ENCODE measurements around the gene ADGRE3. TPM values are rescaled to one million over a fixed set of nuclear protein-coding genes. Genes with fewer than 3 reads are reported as not detected.

Gene ADGRE3
- total RNA-seq, 1 donor from 2014 or later = not detected

GRCh38 chr19:14661372-14661924, 13.2 kb downstream of the ADGRE3 start:
- Histone ChIP-seq H3K4me3 (ENCODE audit: low read depth, low read length) (no peak overlapping the region), H3K36me3 (ENCODE audit: control insufficient read depth, insufficient read depth, low read length) (no peaks in the 10 kb centered on the region), H3K27me3 (ENCODE audit: control insufficient read depth, insufficient read depth, low read length) (no peaks in the 10 kb centered on the region)
- TF ChIP-seq, protein P1, sequence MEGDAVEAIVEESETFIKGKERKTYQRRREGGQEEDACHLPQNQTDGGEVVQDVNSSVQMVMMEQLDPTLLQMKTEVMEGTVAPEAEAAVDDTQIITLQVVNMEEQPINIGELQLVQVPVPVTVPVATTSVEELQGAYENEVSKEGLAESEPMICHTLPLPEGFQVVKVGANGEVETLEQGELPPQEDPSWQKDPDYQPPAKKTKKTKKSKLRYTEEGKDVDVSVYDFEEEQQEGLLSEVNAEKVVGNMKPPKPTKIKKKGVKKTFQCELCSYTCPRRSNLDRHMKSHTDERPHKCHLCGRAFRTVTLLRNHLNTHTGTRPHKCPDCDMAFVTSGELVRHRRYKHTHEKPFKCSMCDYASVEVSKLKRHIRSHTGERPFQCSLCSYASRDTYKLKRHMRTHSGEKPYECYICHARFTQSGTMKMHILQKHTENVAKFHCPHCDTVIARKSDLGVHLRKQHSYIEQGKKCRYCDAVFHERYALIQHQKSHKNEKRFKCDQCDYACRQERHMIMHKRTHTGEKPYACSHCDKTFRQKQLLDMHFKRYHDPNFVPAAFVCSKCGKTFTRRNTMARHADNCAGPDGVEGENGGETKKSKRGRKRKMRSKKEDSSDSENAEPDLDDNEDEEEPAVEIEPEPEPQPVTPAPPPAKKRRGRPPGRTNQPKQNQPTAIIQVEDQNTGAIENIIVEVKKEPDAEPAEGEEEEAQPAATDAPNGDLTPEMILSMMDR (IDR thresholded peaks at IDR 0.05; ENCODE audit: insufficient read depth, low read length, severe bottlenecking) = no peak
- no peak for DNase-seq (ENCODE audit: low read depth)
- no peak for FAIRE-seq

- Histone ChIP-seq H3K4me3 (ENCODE audit: low read depth, low read length) (no peak overlapping the region), H3K36me3 (ENCODE audit: control insufficient read depth, insufficient read depth, low read length) (no peaks in the 10 kb centered on the region), H3K27me3 (ENCODE audit: control insufficient read depth, insufficient read depth, low read length) (no peaks in the 10 kb centered on the region)
- no peak for DNase-seq (ENCODE audit: low read depth)
- no peak for FAIRE-seq
- TF ChIP-seq, protein P1 (IDR thresholded peaks at IDR 0.05; ENCODE audit: insufficient read depth, low read length, severe bottlenecking) = no peak
Measured at GRCh38 chr19:14659874-14660489, 14.7 kb downstream of the ADGRE3 start.

DNA sequence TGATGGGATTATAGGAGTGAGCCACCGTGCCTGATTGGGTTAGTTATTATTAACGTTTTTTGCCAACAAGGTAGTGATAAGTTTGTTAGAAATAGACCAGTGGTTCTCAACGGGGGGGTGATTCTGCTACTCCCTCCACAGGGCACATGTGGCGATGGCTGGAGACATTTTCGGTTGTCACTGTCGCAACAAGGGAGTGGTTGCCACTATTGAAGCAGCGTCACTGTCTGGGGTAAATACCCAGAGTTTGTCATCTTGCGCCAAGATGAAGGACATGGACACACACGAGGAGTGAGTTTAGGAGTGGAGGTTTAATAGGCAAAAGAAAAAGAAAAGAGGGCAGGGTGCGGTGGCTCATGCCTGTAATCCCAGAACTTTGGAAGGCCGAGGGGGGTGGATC, 18.9 kb downstream of the ADGRE3 start:
- FAIRE-seq (no peak), DNase-seq (ENCODE audit: low read depth) (no peak)
- Histone ChIP-seq H3K4me3 (ENCODE audit: low read depth, low read length) (no peak overlapping the region), H3K27me3 (ENCODE audit: control insufficient read depth, insufficient read depth, low read length) (no peaks in the 10 kb centered on the region), H3K36me3 (ENCODE audit: control insufficient read depth, insufficient read depth, low read length) (no peaks in the 10 kb centered on the region)
- TF ChIP-seq, protein P1 (IDR thresholded peaks at IDR 0.05; ENCODE audit: insufficient read depth, low read length, severe bottlenecking) = no peak

DNA sequence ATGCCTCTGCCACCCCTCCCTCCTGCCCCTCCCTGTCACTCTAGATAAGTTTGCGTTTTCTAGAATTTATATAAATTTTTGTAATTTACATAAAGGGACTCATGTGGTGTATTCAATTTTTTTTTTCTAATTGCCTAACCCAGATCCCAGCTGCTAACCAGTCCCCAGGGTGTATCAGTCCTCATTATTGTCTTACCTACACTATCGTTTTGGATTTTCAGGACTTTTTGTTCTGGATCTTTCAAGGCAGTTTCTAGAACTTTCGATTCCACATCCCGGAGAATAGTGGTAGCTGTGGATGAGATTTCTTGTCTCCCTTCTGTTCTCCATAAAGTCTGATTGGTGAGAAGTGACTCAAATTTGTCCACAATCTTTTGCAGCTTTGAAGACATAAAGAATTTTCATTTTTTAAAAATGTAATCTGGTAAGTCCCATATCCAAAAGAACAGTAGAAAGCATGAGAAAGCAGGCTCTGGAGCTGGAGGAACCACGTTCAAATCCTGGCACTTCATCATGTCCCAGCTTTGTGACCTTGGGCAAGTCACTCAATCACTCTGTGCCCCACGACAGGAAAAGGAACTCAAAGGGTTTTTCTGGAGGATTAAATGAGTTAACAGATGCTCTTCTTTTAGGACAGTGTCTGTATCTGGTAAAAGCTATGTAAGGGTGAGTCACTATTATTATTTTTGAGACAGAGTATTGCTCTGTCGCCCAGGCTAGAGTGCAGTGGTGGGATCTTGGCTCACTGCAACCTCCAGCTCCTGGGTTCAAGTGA, 19.7 kb downstream of the ADGRE3 start:
- no peak for FAIRE-seq
- TF ChIP-seq, protein P1 (IDR thresholded peaks at IDR 0.05; ENCODE audit: insufficient read depth, low read length, severe bottlenecking) = no peak
- DNase-seq (ENCODE audit: low read depth) = no peak

GRCh38 chr19:14650161-14650560, 24.5 kb downstream of the ADGRE3 start:
- no peak overlapping the region for H3K4me3 ChIP-seq (ENCODE audit: low read depth, low read length)
- H3K36me3 ChIP-seq (ENCODE audit: control insufficient read depth, insufficient read depth, low read length) = no peaks in the 10 kb centered on the region
- FAIRE-seq (no peak), DNase-seq (ENCODE audit: low read depth) (no peak)
- TF ChIP-seq, protein P1 (IDR thresholded peaks at IDR 0.05; ENCODE audit: insufficient read depth, low read length, severe bottlenecking) = no peak
- no peaks in the 10 kb centered on the region for H3K27me3 ChIP-seq (ENCODE audit: control insufficient read depth, insufficient read depth, low read length)

More for the DNA sequence above, 19.7 kb downstream of the ADGRE3 start:
- Histone ChIP-seq H3K4me3 (ENCODE audit: low read depth, low read length) (no peak overlapping the region), H3K27me3 (ENCODE audit: control insufficient read depth, insufficient read depth, low read length) (no peaks in the 10 kb centered on the region), H3K36me3 (ENCODE audit: control insufficient read depth, insufficient read depth, low read length) (no peaks in the 10 kb centered on the region)
